ENCODE results near the gene TGM4. TPM values are rescaled to one million over a fixed set of nuclear protein-coding genes. Genes with fewer than 3 reads are reported as not detected.

Gene TGM4
- total and polyA plus RNA-seq, 2 donors from 2014 or later: not detected

DNA sequence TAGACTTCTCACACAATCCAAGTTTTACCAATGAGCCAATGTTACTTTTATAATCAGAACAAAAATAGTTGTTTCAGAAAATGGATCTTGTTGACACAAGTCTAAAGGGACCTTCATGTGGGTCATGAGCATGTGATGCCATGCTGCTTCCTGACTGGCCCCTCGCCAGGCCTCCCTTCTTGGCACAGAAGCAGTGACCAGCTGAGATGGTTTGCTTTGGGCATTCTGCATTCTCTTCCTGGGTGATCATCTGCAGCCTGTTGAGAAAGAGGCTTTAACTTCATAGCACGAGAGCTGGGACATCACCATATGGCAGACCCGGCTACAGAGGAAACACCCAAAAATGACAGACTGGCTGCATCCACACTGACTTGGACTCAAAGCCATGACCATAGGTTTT is 45.7 kb downstream of the TGM4 start:
- DNase-seq: no peak

DNA sequence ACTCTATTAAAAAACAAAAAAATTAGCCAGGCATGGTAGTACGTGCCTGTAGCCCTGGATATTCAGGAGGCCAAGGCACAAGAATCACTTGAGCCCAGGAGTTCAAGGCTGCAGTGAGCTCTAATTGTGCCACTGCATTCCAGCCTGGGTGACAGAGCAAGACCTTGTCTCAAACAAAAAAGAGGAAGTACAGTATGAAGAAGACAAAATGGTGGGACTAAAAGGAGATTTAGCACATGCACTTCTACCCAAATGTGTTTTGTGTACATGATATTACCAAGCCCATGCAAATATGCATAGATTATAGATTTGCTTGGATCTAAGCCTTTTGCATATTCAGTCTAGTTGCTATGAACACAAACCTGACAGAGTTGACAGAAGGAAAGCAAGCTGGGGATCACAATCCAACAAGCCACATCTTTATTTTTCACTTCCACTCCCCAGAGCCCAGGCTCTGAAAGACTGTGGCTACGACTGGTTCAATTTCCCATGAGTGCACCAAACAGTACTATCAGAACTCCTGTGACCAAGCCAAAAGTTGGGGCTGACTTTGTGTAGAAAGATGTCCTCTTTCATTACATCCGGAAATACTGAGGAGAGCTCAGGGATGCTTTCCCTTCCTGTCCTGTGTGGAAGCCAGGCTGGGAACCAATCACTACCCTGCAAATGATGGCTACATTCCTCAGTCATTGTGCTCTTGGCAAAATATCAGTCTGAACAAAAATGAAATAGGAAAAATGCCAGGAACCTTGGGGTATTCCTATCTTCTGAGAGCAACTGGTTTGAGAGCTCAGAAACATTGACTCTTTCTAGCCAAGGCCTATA is 49.4 kb downstream of the TGM4 start:
- no peak for FAIRE-seq
- no peak overlapping the region for H3K27ac ChIP-seq (ENCODE audit: low read depth in 2 of 2, low read length in 2 of 2)
- intact Hi-C loops (cut with DNase I): no loop called here
- H3K4me3 ChIP-seq (ENCODE audit: low read length in 3 of 3): no peak overlapping the region
- H3K9me3 ChIP-seq (ENCODE audit: control insufficient read depth in 2 of 3, insufficient read depth in 1 of 3, low read length in 3 of 3): no peaks in the 10 kb centered on the region
- peaks cover 0 to 2% (median 0%) of the 10 kb centered on the region in 3 donors for H3K4me1 ChIP-seq (ENCODE audit: control insufficient read depth in 2 of 3, insufficient read depth in 2 of 3, low read depth in 1 of 3, low read length in 3 of 3)
- TF ChIP-seq, protein P1, sequence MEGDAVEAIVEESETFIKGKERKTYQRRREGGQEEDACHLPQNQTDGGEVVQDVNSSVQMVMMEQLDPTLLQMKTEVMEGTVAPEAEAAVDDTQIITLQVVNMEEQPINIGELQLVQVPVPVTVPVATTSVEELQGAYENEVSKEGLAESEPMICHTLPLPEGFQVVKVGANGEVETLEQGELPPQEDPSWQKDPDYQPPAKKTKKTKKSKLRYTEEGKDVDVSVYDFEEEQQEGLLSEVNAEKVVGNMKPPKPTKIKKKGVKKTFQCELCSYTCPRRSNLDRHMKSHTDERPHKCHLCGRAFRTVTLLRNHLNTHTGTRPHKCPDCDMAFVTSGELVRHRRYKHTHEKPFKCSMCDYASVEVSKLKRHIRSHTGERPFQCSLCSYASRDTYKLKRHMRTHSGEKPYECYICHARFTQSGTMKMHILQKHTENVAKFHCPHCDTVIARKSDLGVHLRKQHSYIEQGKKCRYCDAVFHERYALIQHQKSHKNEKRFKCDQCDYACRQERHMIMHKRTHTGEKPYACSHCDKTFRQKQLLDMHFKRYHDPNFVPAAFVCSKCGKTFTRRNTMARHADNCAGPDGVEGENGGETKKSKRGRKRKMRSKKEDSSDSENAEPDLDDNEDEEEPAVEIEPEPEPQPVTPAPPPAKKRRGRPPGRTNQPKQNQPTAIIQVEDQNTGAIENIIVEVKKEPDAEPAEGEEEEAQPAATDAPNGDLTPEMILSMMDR (IDR thresholded peaks at IDR 0.05; ENCODE audit: borderline replicate concordance, extremely low read depth, insufficient read depth): no peak
- H3K36me3 ChIP-seq (ENCODE audit: control insufficient read depth in 2 of 3, insufficient read depth in 3 of 3, low read length in 3 of 3): peaks cover 0 to 20% (median 15%) of the 10 kb centered on the region in 3 donors
- no peak overlapping the region for H3K9ac ChIP-seq (ENCODE audit: low read length in 3 of 3)
- no peak for DNase-seq
- no peaks in the 10 kb centered on the region for H3K27me3 ChIP-seq (ENCODE audit: control insufficient read depth, insufficient read depth, low read length)

More for the DNA sequence above, 45.7 kb downstream of the TGM4 start:
- H3K36me3 ChIP-seq (ENCODE audit: control insufficient read depth in 2 of 3, insufficient read depth in 3 of 3, low read length in 3 of 3): peaks cover 0 to 7% (median 0%) of the 10 kb centered on the region in 3 donors
- no peak for FAIRE-seq
- H3K4me3 ChIP-seq (ENCODE audit: low read length in 3 of 3): no peak overlapping the region
- H3K9ac ChIP-seq (ENCODE audit: low read length in 3 of 3): no peak overlapping the region
- H3K4me1 ChIP-seq (ENCODE audit: control insufficient read depth in 2 of 3, insufficient read depth in 2 of 3, low read depth in 1 of 3, low read length in 3 of 3): peaks cover 0 to 2% (median 0%) of the 10 kb centered on the region in 3 donors
- intact Hi-C loops (cut with DNase I): no loop called here
- no peaks in the 10 kb centered on the region for H3K27me3 ChIP-seq (ENCODE audit: control insufficient read depth, insufficient read depth, low read length)
- H3K9me3 ChIP-seq (ENCODE audit: control insufficient read depth in 2 of 3, insufficient read depth in 1 of 3, low read length in 3 of 3): no peaks in the 10 kb centered on the region
- H3K27ac ChIP-seq (ENCODE audit: low read depth in 2 of 2, low read length in 2 of 2): no peak overlapping the region
- TF ChIP-seq, protein P1 (IDR thresholded peaks at IDR 0.05; ENCODE audit: borderline replicate concordance, extremely low read depth, insufficient read depth): no peak

DNA sequence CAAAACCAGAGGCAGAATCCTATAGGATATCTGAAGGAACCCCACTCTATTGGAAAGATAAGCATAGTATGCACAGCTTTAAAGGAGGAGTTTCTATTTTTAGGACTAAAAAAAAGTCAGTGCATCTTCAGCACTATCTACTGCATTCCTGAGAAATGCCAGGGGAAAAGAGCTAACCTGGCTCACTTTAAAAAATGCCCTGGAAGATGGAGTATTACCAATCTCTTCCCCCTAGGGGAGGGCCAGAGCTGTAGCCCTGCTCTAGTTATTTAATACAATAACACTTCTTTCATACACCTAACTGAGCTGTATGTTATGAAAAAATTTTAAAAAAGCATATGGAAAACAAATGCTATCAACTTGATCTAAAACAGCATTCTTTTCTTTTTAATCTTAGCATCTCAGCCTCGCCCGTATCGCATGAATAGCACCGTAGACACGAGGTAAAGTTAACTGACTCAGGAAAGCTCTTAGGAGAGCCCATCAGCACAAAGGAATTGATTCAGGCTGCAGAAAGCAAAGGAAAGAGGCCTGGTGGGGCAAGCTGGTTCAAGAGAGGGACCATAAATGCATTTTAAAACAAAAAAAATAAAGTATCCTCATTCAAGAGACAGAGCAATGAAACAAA is 50.2 kb downstream of the TGM4 start:
- no peak for DNase-seq
- FAIRE-seq: no peak
- no peak overlapping the region for H3K9ac ChIP-seq (ENCODE audit: low read length in 3 of 3)
- H3K27ac ChIP-seq (ENCODE audit: low read depth in 2 of 2, low read length in 2 of 2): no peak overlapping the region
- peaks cover 0 to 2% (median 0%) of the 10 kb centered on the region in 3 donors for H3K4me1 ChIP-seq (ENCODE audit: control insufficient read depth in 2 of 3, insufficient read depth in 2 of 3, low read depth in 1 of 3, low read length in 3 of 3)
- intact Hi-C loops (cut with DNase I): no loop called here
- H3K27me3 ChIP-seq (ENCODE audit: control insufficient read depth, insufficient read depth, low read length): no peaks in the 10 kb centered on the region
- no peaks in the 10 kb centered on the region for H3K9me3 ChIP-seq (ENCODE audit: control insufficient read depth in 2 of 3, insufficient read depth in 1 of 3, low read length in 3 of 3)
- H3K4me3 ChIP-seq (ENCODE audit: low read length in 3 of 3): no peak overlapping the region
- H3K36me3 ChIP-seq (ENCODE audit: control insufficient read depth in 2 of 3, insufficient read depth in 3 of 3, low read length in 3 of 3): peaks cover 0 to 23% (median 20%) of the 10 kb centered on the region in 3 donors
- TF ChIP-seq, protein P1 (IDR thresholded peaks at IDR 0.05; ENCODE audit: borderline replicate concordance, extremely low read depth, insufficient read depth): no peak

All from kidney (tissue), 14 donors.